ENCODE results near the gene MTHFD1. TPM values are rescaled to one million over a fixed set of nuclear protein-coding genes. Genes with fewer than 3 reads are reported as not detected.

MTHFD1 gene
- total and polyA plus RNA-seq, 4 experiments from 2014 or later, result 27.9 to 48.3 (median 36.0) TPM

GRCh38 chr14:64444984-64445845 lies 57.1 kb downstream of the MTHFD1 start:
- Histone ChIP-seq H3K4me3 (ENCODE audit: low read length in 2 of 2) (no peak overlapping the region), H3K27me3 (ENCODE audit: insufficient read depth, low read length) (no peaks in the 10 kb centered on the region), H3K4me1 (ENCODE audit: insufficient read depth, low read length) (peaks cover 19% of the 10 kb centered on the region), H3K9me3 (ENCODE audit: control insufficient read depth in 1 of 2, low read length in 2 of 2) (no peaks in the 10 kb centered on the region), H3K36me3 (ENCODE audit: insufficient read depth, low read length) (peaks cover 10% of the 10 kb centered on the region), H3K27ac (ENCODE audit: low read depth, low read length) (peak overlapping the region; percentile 36)
- intact Hi-C loops (cut with micrococcal nuclease), result no loop called here
- Mint-ChIP-seq H3K36me3 (peaks cover 22 to 49% of the 10 kb centered on the region in 2 donors), H3K4me3 (peak overlapping the region in 6 of 8 donors; percentile 13 to 43 (median 30)), H3K27ac (peak overlapping the region; percentile 56 to 89 (median 87)), H3K4me1 (peaks cover 20 to 41% (median 29%) of the 10 kb centered on the region in 4 donors), H3K9me3 (no peaks in the 10 kb centered on the region), H3K27me3 (no peaks in the 10 kb centered on the region)
- DNase-seq, result peak; percentile 12 to 45 (median 18)
- CTCF ChIA-PET (ENCODE audit: partially characterized antibody), result interaction anchor here (0.6 to 7.9 kb wide), 5 partner anchors 10 to 33 kb away, joined by 3 to 62 read pairs (median 5); no protein-coding TSS in a partner anchor
- POLR2A ChIA-PET (ENCODE audit: partially characterized antibody), result interaction anchor here (1.2 kb wide), 4 partner anchors 15 to 66 kb away, joined by 3 to 4 read pairs (median 3); partner anchors contain the start of gene ZBTB1

GRCh38 chr14:64447876-64448670 lies 59.9 kb downstream of the MTHFD1 start:
- ChIA-PET CTCF (ENCODE audit: partially characterized antibody) (interaction anchor here (0.6 to 7.9 kb wide), 3 partner anchors 8 to 17 kb away, joined by 3 to 62 read pairs (median 4); no protein-coding TSS in a partner anchor), POLR2A (ENCODE audit: partially characterized antibody) (interaction anchor here (1.6 kb wide), 1 partner anchor 55 kb away, joined by 4 read pairs; no protein-coding TSS in a partner anchor)
- Mint-ChIP-seq H3K27me3 (no peaks in the 10 kb centered on the region), H3K4me1 (peaks cover 20 to 45% (median 33%) of the 10 kb centered on the region in 4 donors), H3K4me3 (no peak overlapping the region), H3K27ac (peak overlapping the region in 5 of 7 donors; percentile 25 to 73 (median 38)), H3K9me3 (no peaks in the 10 kb centered on the region), H3K36me3 (peaks cover 16 to 39% of the 10 kb centered on the region in 2 donors)
- H3K4me1 ChIP-seq (ENCODE audit: insufficient read depth, low read length), result peaks cover 19% of the 10 kb centered on the region
- no peak overlapping the region for H3K27ac ChIP-seq (ENCODE audit: low read depth, low read length)
- no peak for DNase-seq
- H3K4me3 ChIP-seq (ENCODE audit: low read length in 2 of 2), result no peak overlapping the region
- H3K27me3 ChIP-seq (ENCODE audit: insufficient read depth, low read length), result no peaks in the 10 kb centered on the region
- H3K9me3 ChIP-seq (ENCODE audit: control insufficient read depth in 1 of 2, low read length in 2 of 2), result no peaks in the 10 kb centered on the region
- H3K36me3 ChIP-seq (ENCODE audit: insufficient read depth, low read length), result peaks cover 3% of the 10 kb centered on the region
- intact Hi-C loops (cut with micrococcal nuclease), result no loop called here

DNA sequence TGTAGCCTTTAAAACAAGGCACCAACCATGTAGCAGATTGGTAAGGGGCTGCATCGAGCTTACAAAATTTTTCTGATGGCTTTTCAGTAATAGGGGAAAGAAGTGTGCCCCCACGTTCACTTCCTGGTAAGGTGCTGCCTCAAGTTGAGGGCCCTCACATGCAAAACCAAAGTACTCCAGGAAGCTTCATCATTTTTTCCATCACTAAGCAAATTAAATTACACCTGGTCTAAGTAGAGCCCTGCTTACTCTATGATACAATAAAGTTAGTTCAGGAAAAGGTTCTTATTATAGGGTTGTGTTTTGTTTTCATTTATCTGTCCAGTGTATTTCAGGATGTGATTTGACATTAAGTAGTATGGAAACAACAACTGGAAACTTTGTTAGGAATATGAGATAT lies 62.1 kb downstream of the MTHFD1 start:
- Mint-ChIP-seq H3K36me3 (peaks cover 20 to 46% of the 10 kb centered on the region in 2 donors), H3K4me1 (peaks cover 9 to 26% (median 19%) of the 10 kb centered on the region in 4 donors), H3K4me3 (no peak overlapping the region), H3K27ac (peak overlapping the region in 2 of 7 donors; percentile 13 to 55), H3K27me3 (no peaks in the 10 kb centered on the region), H3K9me3 (no peaks in the 10 kb centered on the region)
- H3K4me1 ChIP-seq (ENCODE audit: insufficient read depth, low read length), result peaks cover 6% of the 10 kb centered on the region
- H3K36me3 ChIP-seq (ENCODE audit: insufficient read depth, low read length), result peaks cover 9% of the 10 kb centered on the region
- H3K4me3 ChIP-seq (ENCODE audit: low read length in 2 of 2), result no peak overlapping the region
- H3K27me3 ChIP-seq (ENCODE audit: insufficient read depth, low read length), result no peaks in the 10 kb centered on the region
- DNase-seq, result no peak
- intact Hi-C loops (cut with micrococcal nuclease), result no loop called here
- no peak overlapping the region for H3K27ac ChIP-seq (ENCODE audit: low read depth, low read length)
- no peaks in the 10 kb centered on the region for H3K9me3 ChIP-seq (ENCODE audit: control insufficient read depth in 1 of 2, low read length in 2 of 2)
- POLR2A ChIA-PET (ENCODE audit: partially characterized antibody), result no interaction called here
- CTCF ChIA-PET (ENCODE audit: partially characterized antibody), result interaction anchor here (7.9 kb wide), 1 partner anchor 20 kb away, joined by 62 read pairs; no protein-coding TSS in a partner anchor

- CTCF ChIA-PET (ENCODE audit: partially characterized antibody), result interaction anchor here (1.5 to 2.9 kb wide), 2 partner anchors 10 to 25 kb away, joined by 3 to 16 read pairs; no protein-coding TSS in a partner anchor
- H3K27me3 ChIP-seq (ENCODE audit: insufficient read depth, low read length), result no peaks in the 10 kb centered on the region
- intact Hi-C loops (cut with micrococcal nuclease), result no loop called here
- no peaks in the 10 kb centered on the region for H3K9me3 ChIP-seq (ENCODE audit: control insufficient read depth in 1 of 2, low read length in 2 of 2)
- no peak overlapping the region for H3K27ac ChIP-seq (ENCODE audit: low read depth, low read length)
- POLR2A ChIA-PET (ENCODE audit: partially characterized antibody), result interaction anchor here (1.0 kb wide), 1 partner anchor 50 kb away, joined by 5 read pairs; the partner anchor contains the start of gene ZBTB1
- Mint-ChIP-seq H3K4me3 (no peak overlapping the region), H3K4me1 (peaks cover 3 to 16% (median 9%) of the 10 kb centered on the region in 4 donors), H3K27ac (no peak overlapping the region), H3K36me3 (peaks cover 17 to 49% of the 10 kb centered on the region in 2 donors), H3K9me3 (no peaks in the 10 kb centered on the region), H3K27me3 (no peaks in the 10 kb centered on the region)
- peaks cover 6% of the 10 kb centered on the region for H3K36me3 ChIP-seq (ENCODE audit: insufficient read depth, low read length)
- DNase-seq, result no peak
- no peak overlapping the region for H3K4me3 ChIP-seq (ENCODE audit: low read length in 2 of 2)
- peaks cover 3% of the 10 kb centered on the region for H3K4me1 ChIP-seq (ENCODE audit: insufficient read depth, low read length)
Observed at GRCh38 chr14:64454671-64455070, 66.5 kb downstream of the MTHFD1 start.

- ChIA-PET CTCF (ENCODE audit: partially characterized antibody) (interaction anchor here (1.1 to 1.2 kb wide), 2 partner anchors 51 to 116 kb away, joined by 3 to 4 read pairs; no protein-coding TSS in a partner anchor), POLR2A (ENCODE audit: partially characterized antibody) (no interaction called here)
- H3K4me1 ChIP-seq (ENCODE audit: insufficient read depth, low read length), result peaks cover 6% of the 10 kb centered on the region
- peak overlapping the region in 2 of 7 donors; percentile 19 to 58 for H3K27ac Mint-ChIP-seq
- H3K9me3 Mint-ChIP-seq, result no peaks in the 10 kb centered on the region
- H3K36me3 ChIP-seq (ENCODE audit: insufficient read depth, low read length), result peaks cover 6% of the 10 kb centered on the region
- intact Hi-C loops (cut with micrococcal nuclease), result no loop called here
- no peak for DNase-seq
- H3K27me3 Mint-ChIP-seq, result no peaks in the 10 kb centered on the region
- no peak overlapping the region for H3K27ac ChIP-seq (ENCODE audit: low read depth, low read length)
- no peak overlapping the region for H3K4me3 Mint-ChIP-seq
- no peaks in the 10 kb centered on the region for H3K27me3 ChIP-seq (ENCODE audit: insufficient read depth, low read length)
- no peak overlapping the region for H3K4me3 ChIP-seq (ENCODE audit: low read length in 2 of 2)
- no peaks in the 10 kb centered on the region for H3K9me3 ChIP-seq (ENCODE audit: control insufficient read depth in 1 of 2, low read length in 2 of 2)
- peaks cover under 1 to 20% (median 7%) of the 10 kb centered on the region in 4 donors for H3K4me1 Mint-ChIP-seq
- peaks cover 3 to 22% of the 10 kb centered on the region in 2 donors for H3K36me3 Mint-ChIP-seq
Observed at GRCh38 chr14:64459405-64460136, 71.4 kb downstream of the MTHFD1 start.

- no peaks in the 10 kb centered on the region for H3K9me3 Mint-ChIP-seq
- no peak overlapping the region for H3K4me3 Mint-ChIP-seq
- H3K27me3 Mint-ChIP-seq, result no peaks in the 10 kb centered on the region
- Histone ChIP-seq H3K4me3 (ENCODE audit: low read length in 2 of 2) (no peak overlapping the region), H3K36me3 (ENCODE audit: insufficient read depth, low read length) (no peaks in the 10 kb centered on the region), H3K4me1 (ENCODE audit: insufficient read depth, low read length) (peaks cover 18% of the 10 kb centered on the region), H3K9me3 (ENCODE audit: control insufficient read depth in 1 of 2, low read length in 2 of 2) (no peaks in the 10 kb centered on the region), H3K27me3 (ENCODE audit: insufficient read depth, low read length) (no peaks in the 10 kb centered on the region), H3K27ac (ENCODE audit: low read depth, low read length) (no peak overlapping the region)
- H3K27ac Mint-ChIP-seq, result peak overlapping the region in 2 of 7 donors; percentile 52 to 63
- intact Hi-C loops (cut with micrococcal nuclease), result no loop called here
- DNase-seq, result no peak
- H3K36me3 Mint-ChIP-seq, result peaks cover 0 to 13% of the 10 kb centered on the region in 2 donors
- POLR2A ChIA-PET (ENCODE audit: partially characterized antibody), result interaction anchor here (1.4 kb wide), 1 partner anchor 40 kb away, joined by 6 read pairs; no protein-coding TSS in a partner anchor
- CTCF ChIA-PET (ENCODE audit: partially characterized antibody), result interaction anchor here (4.8 kb wide), 1 partner anchor 32 kb away, joined by 29 read pairs; no protein-coding TSS in a partner anchor
- peaks cover 11 to 30% (median 15%) of the 10 kb centered on the region in 4 donors for H3K4me1 Mint-ChIP-seq
Observed at GRCh38 chr14:64461221-64461620, 73.1 kb downstream of the MTHFD1 start.

Measured in CD4-positive, alpha-beta memory T cell (primary cell).